Gastroesophageal sphincter (tissue), 3 donors: ENCODE measurements around the gene CALR3.

ENCODE experiments used
- CTCF ChIP-seq, 4 experiments: fragments of 200-600 bp in 2 of 4; fragments of 450-650 bp in 2 of 4; sonication (generic) in 1 of 4; IDR thresholded peaks; one replicate each; pipeline ENCODE4 v1.5.1; 2017 to 2019; ENCODE audit warnings: antibody characterized with exemption in 4 of 4, mild to moderate bottlenecking in 2 of 4, moderate library complexity in 2 of 4
- POLR2A ChIP-seq, 2 donors: fragments of 450-650 bp; IDR thresholded peaks; one replicate each; pipeline ENCODE4 v1.6.1; 2017; ENCODE audit warnings: antibody characterized with exemption in 2 of 2, mild to moderate bottlenecking in 2 of 2, moderate library complexity in 1 of 2

DNA sequence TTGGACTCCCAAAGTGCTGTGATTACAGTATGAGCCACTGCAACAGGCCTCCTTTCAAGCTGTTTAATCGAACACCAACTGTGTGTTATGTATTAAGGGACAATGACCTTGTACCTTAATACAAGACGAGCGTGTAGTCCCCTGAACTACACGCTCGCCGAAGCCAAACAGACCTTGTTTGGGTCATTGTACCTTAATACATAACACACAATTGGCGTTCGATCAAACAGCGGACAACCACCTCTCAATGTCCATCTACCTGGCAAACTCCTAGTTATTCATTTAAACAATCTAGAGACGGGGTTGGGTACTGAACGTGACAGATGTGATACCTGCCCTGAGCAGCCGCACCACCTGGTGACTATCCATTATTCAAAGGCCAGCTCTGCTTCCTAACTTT is 45.0 kb upstream of the CALR3 start:
- TF ChIP-seq CTCF (IDR thresholded peaks at IDR 0.05) = no peak
- no peak for TF ChIP-seq POLR2A (IDR thresholded peaks at IDR 0.05)
